Muscle of arm (tissue), 12 donors: ENCODE data around the gene ADTRP. TPM values are rescaled to one million over a fixed set of nuclear protein-coding genes. Genes with fewer than 3 reads are reported as not detected.
"Not testable (repeated sequence)": the region's sequence is repeated elsewhere in the genome, so short reads cannot be mapped to it uniquely, and the experiment has no call there.

Experiments used
- DNase-seq: peaks from one replicate; pipeline ENCODE4 v3.0.0-alpha.2; 2013
- polyA plus RNA-seq, 12 donors: library from polyadenylated mRNA; unstranded; fragments of 120-200 nt; gene quantifications; one replicate each; pipeline ENCODE4 v1.2.1, GENCODE V29; 2013; ENCODE audit not compliant: insufficient read length in 12 of 12

ADTRP gene
- polyA plus RNA-seq, 12 donors: 0.46 to 6.3 (median 0.70) TPM; not detected in 3

DNA sequence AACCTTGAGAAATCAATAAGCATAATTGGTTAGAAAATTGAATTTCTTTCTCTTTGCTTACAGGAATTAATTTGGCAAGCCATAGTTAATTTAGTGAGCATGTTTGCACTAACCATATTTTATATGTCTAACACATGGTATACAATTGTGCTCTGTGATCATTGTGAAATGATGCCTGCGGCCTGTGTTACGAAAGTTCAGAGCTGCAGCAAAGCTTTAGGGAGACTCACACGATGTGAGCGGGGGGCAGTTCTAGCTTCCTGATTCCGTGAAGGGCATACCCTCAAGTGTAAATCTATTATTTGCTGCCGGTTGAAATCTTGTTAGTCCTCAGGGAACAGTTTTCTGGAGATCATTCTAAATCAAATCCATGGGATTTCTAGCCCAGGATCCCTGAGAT lies 25.5 kb upstream of the ADTRP start:
- no peak for DNase-seq

DNA sequence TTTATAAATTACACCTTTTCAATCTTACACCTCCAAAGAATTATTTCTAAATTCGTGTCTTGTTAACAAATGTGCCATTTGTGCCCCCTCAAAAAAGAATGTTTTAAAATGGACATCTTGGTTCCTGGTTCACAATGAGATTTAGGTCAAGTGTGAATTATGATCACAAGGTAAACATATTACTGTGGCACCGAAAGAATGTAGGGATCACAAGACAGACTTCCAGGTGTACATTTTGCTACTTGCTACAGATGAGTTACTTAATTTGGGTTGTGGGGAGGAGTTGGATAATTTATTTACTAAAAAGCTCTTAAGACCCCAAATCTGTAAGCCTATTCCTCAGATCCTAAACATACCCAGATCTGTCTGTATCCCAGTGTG lies 25.0 kb upstream of the ADTRP start:
- no peak for DNase-seq

DNA sequence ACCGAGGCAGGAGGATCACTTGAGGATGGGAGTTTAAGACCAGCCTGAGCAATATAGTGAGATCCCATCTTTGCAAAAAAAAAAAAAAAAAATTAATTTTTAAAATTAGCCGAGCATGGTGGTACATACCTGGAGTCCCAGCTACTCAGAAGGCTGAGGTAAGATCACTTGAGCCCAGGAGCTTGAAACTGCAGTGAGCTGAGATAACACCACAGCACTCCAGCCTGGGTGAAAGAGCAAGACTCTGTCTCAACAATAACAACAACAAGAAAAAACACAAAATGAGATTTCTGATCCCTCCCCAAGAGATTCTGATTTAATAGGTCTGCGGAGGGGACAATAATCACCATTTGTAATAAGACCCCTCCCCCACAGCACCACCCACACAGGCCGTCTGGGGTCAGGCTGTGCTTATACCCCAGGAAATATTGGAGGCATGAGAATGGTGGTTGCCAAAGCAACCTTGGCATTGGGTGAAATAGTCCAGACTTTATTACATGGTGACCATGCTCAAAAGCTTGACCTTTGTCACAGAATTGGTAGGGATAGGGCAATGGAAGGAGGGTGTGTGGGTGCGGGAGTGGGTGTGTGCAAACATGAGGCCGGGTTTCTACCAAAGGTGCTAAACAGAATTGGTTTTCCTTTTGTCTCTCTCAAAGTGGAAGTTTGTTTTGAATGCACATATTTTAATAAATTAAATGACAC lies 24.4 kb upstream of the ADTRP start:
- no peak for DNase-seq

DNA sequence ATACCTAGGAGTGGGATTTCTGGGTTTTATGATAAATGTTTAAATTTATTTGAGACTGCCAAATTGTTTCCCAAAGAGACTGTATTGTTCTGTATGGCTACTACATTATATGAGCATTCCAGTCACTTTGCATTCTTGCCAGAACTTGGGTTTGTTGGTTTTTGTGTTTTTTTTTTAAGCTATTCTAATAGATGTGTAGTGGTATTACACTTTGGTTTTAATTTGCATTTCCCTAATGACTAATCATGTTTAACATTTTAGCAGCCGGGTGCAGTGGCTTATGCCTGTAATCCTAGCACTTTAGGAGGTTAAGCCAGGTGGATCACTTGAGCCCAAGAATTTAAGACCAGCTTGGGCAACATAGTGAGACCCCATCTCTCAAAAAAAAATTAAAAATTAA lies 21.9 kb upstream of the ADTRP start:
- DNase-seq: not testable (repeated sequence)

DNA sequence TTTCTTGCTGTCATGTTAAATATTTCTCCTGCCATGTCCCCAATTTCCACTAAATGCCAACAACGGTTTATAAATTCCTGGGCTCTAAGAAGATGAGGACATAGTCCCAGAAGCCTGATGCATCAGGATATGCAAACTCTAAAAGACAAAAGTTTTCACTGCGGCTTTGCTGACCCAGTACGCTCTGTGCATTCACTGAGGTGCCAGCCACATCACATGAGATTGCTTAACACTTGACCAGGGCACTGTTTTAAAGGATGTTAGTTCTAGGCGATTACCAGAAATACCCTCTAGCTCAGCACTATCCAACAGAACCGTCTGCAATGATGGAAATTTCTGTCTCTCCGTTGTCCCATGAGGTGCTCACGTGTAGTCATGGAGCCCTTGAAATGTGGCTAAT lies 19.9 kb upstream of the ADTRP start:
- no peak for DNase-seq

GRCh38 chr6:11798096-11798495 lies 19.5 kb upstream of the ADTRP start:
- no peak for DNase-seq

DNA sequence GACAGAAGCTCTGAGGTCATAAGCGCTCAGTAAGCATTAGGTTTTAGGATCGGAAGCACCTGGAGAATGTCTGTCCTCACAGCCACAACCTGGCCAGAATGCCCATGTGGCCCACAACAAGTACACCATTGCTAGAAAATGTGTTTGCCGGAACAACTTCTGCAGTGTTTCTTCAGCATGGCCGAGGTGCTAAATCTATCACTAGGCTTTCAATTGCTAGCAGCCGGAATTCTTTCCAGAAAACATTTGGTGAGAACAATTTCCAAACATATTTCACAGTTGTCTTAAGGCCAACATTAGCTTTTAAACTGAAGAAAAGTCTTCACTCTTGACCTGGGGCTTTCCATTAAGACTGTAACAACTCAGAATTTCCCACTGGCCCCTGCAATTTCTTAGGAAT lies 18.2 kb upstream of the ADTRP start:
- DNase-seq: no peak

GRCh38 chr6:11795403-11795802 lies 16.8 kb upstream of the ADTRP start:
- no peak for DNase-seq

DNA sequence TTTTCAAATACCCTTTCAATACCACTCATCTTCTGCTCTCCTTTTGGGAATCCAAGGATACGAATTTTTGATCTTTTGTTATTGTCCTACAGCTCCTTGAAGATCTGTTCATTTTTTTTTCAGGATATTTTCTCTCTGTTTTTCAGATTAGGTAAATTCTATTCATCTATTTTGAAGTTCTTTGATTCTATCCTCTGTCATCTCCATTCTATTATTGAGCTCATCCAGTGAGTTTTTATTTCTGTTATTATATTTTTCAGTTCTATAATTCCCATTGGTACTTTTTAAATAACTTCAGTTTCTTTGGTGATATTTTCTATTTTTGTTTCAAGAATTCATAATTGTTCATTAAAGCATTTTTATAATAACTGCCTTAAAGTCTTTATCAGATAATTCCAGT lies 14.7 kb upstream of the ADTRP start:
- no peak for DNase-seq

- no peak for DNase-seq
Measured at GRCh38 chr6:11791354-11792107, 12.9 kb upstream of the ADTRP start.

DNA sequence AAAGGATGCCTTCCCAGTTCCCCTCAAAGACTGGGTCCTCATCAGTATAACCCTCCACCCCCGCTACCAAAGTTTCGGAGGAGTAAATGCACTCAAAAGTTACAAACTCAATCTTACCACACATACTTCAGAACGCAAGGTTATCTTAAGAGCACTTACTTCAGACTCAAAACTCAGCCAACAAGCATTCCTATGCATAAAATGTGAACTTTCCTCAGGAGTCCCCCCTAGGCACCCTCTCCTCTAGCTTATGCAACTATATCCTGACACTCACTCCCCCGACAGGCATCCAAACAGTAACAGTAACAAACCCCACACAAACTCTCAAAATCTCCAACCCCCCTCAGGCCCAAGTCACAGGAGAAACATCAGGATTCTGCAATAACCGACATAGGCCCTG lies 11.1 kb upstream of the ADTRP start:
- no peak for DNase-seq

GRCh38 chr6:11788043-11788442 lies 9.4 kb upstream of the ADTRP start:
- no peak for DNase-seq

GRCh38 chr6:11785774-11786579 lies 7.4 kb upstream of the ADTRP start:
- DNase-seq: no peak

DNA sequence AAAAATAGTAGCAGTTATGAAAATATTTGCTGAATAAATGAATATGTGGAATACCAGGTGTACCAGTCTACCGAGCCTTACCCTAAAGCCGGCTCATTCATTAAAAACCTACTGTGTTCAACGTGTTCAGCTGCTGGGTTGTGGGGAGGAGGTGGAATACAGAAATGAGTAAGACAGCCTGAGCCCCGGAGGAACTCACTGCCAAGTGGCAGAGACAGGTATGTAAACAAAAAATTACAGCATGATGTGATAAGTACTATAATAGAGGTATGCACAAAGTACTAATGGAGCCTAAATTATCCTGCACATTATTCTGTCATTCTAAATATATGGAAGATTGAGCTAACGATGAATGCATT lies 6.8 kb upstream of the ADTRP start:
- no peak for DNase-seq

GRCh38 chr6:11784341-11784740 lies 5.7 kb upstream of the ADTRP start:
- DNase-seq: no peak

DNA sequence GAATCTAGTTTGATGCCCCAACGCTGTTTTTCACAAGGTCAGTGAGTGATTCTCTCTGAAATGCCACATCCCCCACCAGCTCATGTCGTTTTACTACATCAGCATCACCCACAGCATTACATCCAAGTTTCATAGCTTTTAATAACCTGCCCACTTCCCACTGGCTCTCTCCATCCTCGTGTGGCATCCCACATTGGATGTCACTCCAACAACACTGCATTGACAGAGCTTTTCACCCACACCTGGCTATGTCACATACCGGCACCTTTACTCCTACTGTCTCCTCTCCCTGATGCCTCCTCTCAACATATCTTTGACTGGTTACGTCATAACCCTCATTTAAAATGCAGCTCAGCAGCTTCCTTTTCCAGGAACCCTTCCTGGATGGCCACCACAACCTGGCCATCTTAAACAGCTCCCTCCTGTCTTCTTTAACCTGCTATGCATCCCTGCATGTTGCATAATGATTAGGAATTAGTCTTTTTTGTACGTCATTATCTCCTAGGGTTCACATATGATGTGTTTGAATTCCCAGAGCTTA lies 5.0 kb upstream of the ADTRP start:
- DNase-seq: no peak

DNA sequence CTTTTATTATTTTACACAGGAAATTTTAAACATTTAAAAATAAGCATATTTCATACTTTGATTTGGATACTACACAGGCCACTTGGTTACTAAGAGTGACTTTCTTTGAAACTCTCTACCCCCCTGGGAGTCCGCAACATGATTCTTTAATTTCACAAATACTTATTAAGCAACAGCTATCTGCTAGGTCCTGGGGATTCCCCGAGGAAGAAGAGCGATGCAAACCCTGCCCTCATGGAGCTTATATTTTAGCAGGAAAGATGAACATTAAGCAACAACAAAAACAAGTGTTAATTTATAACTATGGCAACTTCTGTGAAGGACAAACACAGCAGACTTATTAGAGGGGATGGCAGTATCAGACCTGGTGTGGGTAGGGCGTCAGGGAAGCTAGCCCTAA lies 3.9 kb upstream of the ADTRP start:
- DNase-seq: no peak

GRCh38 chr6:11780097-11780428 lies 1.5 kb upstream of the ADTRP start:
- no peak for DNase-seq

GRCh38 chr6:11779329-11780096 lies 910 bp upstream of the ADTRP start:
- no peak for DNase-seq

- no peak for DNase-seq
Measured at GRCh38 chr6:11778036-11778435, 567 bp downstream of the ADTRP start.

DNA sequence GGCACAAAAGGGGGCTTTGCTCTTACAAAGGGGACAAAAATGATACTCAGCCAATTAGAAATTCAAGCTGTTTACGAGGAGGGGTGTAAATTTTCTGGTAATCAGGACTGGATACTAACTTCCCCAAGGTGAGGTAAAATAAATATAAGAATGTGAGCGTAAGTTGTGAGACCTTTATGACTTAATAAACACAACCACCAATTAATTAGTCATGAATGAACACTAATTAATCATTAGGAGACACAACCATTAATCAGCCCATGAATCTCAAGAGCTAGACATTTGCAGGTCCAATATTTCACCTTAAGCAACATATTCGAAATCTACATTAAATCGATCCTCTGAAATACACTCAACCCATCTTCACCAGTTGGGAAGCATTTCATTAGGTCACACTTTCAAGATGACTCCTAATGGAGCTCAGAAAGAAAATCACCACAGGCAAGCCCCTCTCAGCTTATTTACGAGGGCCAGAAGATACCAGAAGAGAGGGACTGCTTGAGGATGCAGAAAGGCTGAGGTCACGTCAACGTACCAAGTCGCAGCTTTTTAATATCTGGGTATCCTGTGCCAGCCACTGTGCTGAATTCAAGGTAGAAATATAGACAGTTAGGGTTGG lies 2.7 kb downstream of the ADTRP start:
- no peak for DNase-seq

- no peak for DNase-seq
Measured at GRCh38 chr6:11774426-11774825, 4.2 kb downstream of the ADTRP start.
